Measurements from ENCODE around the gene GOLGA6L25. TPM values are rescaled to one million over a fixed set of nuclear protein-coding genes. Genes with fewer than 3 reads are reported as not detected.
"Not testable (repeated sequence)": the region's sequence is repeated elsewhere in the genome, so short reads cannot be mapped to it uniquely, and the experiment has no call there.

Gene GOLGA6L25
- total RNA-seq = not detected
- not detected for polyA plus RNA-seq
- long read RNA-seq, donor 1 = 0 reads
- long read RNA-seq, donor 2 = 0 reads
- long read RNA-seq, donor 3 = 0 reads
- long read RNA-seq, donor 4 = 0 reads
- long read RNA-seq, donor 5 = 0 reads
- long read RNA-seq, donor 6 = 0 reads
- long read RNA-seq, donor 7 = 0 reads
- long read RNA-seq, donor 8 = 0 reads
- long read RNA-seq, donor 9 = 0 reads
- long read RNA-seq, donor 10 = 0 reads

DNA sequence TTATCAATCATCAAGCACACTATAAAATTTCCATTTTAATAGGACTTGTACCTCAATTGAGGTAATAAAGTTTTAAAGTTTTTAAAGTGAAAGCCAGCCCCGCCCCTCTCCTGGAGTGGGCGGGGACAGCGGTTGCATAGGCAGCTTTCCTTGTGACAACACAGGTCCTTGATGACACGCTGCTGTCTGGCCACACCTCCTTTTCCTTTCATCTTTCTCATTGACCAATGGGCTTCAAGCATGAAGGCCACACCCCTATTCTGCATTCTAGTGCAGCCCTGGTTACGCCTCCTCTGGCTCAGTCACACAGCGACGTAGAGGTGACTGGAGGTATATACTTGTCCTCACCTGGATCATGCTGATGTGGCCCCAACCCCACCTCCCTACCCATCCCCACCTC lies at the start of gene GOLGA6L25:
GOLGA6L25 (plus strand) TSS at position 301 of the 400 bp plus-strand sequence; CDS start at position 362, 61 bp downstream.
- H3K4me1 ChIP-seq (replicated peaks in 1 of 2); H3K36me3 ChIP-seq (replicated peaks in 1 of 2); H3K27ac ChIP-seq; DNase-seq; H3K4me3 ChIP-seq; intact Hi-C loops (cut with DNase I); H3K27me3 ChIP-seq; H3K9me3 ChIP-seq (replicated peaks in 1 of 3): not testable (repeated sequence)
- no CpG with 5 or more reads among the region's 7 CpGs for WGBS, 4 donors

DNA sequence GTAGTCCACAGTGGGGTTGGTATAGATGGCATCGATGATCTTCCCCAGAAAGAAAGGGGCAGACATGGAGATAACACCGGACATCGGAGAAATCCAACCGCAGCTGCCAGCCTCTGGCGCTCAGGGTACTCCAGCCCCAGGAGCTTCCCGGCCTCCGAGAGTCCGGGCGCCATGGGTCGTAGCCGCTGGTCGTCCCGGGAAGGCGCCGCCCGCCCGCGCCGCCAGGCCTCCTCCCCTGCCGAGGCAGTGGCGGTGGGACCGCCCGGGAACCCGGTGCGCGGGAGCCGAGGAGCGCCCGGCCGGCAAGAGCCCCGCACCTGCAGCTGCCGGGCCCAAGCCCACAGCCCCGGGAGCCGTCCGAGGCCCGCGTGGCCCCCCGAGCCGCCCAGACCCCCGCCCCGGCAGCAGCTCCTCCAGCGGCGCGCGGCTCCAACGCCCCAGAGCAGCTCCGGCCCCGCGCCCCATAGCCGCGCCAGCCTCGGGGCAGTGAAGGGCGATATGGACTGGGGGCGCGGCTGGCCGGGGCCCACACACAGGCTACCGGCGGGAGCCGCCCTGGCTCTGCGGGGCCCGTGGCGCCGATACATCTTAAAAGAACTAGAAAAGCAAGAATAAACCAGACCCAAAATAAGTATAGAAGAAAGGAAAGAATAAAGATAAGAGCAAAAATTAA lies 45.0 kb upstream of the GOLGA6L25 start:
- H3K36me3 ChIP-seq (replicated peaks in 1 of 2); H3K4me1 ChIP-seq (replicated peaks in 1 of 2); H3K4me3 ChIP-seq; intact Hi-C loops (cut with DNase I); H3K27ac ChIP-seq; DNase-seq; H3K9me3 ChIP-seq (replicated peaks in 1 of 3); H3K27me3 ChIP-seq: not testable (repeated sequence)
- 0 to 2% methylated on average over 6 to 14 of the region's 63 CpGs; no CpG with 5 or more reads in 2 of the 4 donors for WGBS, 4 donors

- H3K27me3 ChIP-seq = not testable (repeated sequence)
Observed at GRCh38 chr15:28514128-28514527, 39.2 kb upstream of the GOLGA6L25 start.

DNA sequence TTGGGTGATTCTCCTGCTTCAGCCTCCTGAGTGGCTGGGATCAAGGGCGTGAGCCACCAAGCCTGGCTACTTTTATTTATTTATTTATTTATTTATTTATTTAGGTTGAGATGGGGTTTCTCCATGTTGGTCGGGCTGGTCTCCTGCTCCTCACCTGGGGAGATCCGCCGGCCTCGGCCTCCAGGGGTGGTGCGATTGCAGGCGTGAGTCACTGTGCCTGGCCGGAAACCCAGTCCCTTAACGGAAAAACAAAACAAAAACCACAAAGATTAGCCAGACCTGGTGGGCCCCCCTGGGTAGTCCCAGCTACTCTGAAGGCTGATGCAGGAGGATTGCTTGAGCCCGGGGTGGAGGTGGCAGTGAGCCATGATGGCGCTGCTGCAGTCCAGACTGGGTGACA lies 38.2 kb upstream of the GOLGA6L25 start:
- intact Hi-C loops (cut with DNase I); H3K9me3 ChIP-seq (replicated peaks in 1 of 3); H3K4me1 ChIP-seq (replicated peaks in 1 of 2); H3K36me3 ChIP-seq (replicated peaks in 1 of 2); H3K27me3 ChIP-seq; DNase-seq; H3K4me3 ChIP-seq; H3K27ac ChIP-seq: not testable (repeated sequence)
- 78 to 91% methylated on average over 1 to 2 of the region's 11 CpGs; no CpG with 5 or more reads in 2 of the 4 donors for WGBS, 4 donors

More at GRCh38 chr15:28514128-28514527, 39.2 kb upstream of the GOLGA6L25 start:
- H3K9me3 ChIP-seq (replicated peaks in 1 of 3); H3K27ac ChIP-seq; H3K36me3 ChIP-seq (replicated peaks in 1 of 2); DNase-seq; H3K4me3 ChIP-seq; intact Hi-C loops (cut with DNase I); H3K4me1 ChIP-seq (replicated peaks in 1 of 2): not testable (repeated sequence)
- WGBS, 4 donors = 80 to 100% (median 89%) methylated on average over 1 to 7 of the region's 22 CpGs

DNA sequence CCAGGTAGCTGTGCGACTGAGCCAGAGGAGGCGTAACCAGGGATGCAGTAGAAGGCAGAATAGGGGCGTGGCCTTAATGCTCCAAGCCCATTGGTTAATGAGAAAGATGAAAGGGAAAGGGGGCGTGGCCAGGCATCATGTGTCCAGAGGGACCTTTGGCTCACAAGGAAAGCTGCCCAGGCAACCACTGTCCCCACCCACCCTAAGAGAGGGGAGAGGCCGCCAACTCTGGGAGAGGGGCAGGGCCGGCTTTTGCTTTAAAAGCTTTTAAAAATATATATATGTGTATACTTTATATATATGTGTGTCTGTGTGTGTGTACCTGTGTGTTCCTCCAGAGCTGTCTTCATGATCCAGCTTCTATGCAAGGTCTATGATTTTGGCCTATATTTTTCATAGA lies 20.4 kb upstream of the GOLGA6L25 start, which contains the start of gene GOLGA8G:
GOLGA8G (minus strand) TSS at position 18 of the 400 bp plus-strand sequence. CDS start 62 bp downstream, outside the sequence.
- 70 to 100% (median 82%) methylated on average over 1 to 4 of the region's 6 CpGs for WGBS, 4 donors
- peak in 1 of 7 donors; percentile 10 for DNase-seq

DNA sequence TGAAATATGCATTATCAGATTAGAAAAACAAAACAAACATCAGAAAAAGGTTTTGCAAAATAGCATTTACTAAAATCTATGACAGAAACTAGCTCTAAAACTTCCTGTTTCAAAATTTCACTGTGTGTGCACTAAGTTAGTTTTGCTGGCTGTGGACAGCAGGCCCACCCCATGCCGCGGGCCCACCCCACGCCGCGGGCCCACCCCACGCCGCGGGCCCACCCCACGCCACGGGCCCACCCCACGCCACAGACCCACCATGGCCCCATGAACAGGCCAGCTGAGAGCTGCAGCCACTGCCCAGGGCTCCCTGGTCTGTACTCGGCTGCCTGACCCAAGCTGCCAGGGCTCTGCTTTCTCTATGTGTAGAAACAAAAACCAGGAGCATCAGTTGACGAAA lies 20.0 kb downstream of the GOLGA6L25 start:
- H3K27ac ChIP-seq; intact Hi-C loops (cut with DNase I); H3K36me3 ChIP-seq (replicated peaks in 1 of 2); H3K4me1 ChIP-seq (replicated peaks in 1 of 2); H3K27me3 ChIP-seq; H3K9me3 ChIP-seq (replicated peaks in 1 of 3); DNase-seq; H3K4me3 ChIP-seq: not testable (repeated sequence)
- WGBS, 4 donors = 88 to 90% (median 88%) methylated on average over 4 to 11 of the region's 13 CpGs; no CpG with 5 or more reads in 1 of the 4 donors

More for the DNA sequence above, 20.4 kb upstream of the GOLGA6L25 start, which contains the start of gene GOLGA8G:
- H3K27ac ChIP-seq; intact Hi-C loops (cut with DNase I); H3K4me1 ChIP-seq (replicated peaks in 1 of 2); H3K9me3 ChIP-seq (replicated peaks in 1 of 3); H3K36me3 ChIP-seq (replicated peaks in 1 of 2); H3K4me3 ChIP-seq; H3K27me3 ChIP-seq: not testable (repeated sequence)

- H3K27me3 ChIP-seq; DNase-seq; H3K9me3 ChIP-seq (replicated peaks in 1 of 3); H3K4me1 ChIP-seq (replicated peaks in 1 of 2); intact Hi-C loops (cut with DNase I); H3K27ac ChIP-seq; H3K36me3 ChIP-seq (replicated peaks in 1 of 2): not testable (repeated sequence)
- WGBS, 4 donors = 0% methylated on average over 1 of the region's 72 CpGs; no CpG with 5 or more reads in 2 of the 4 donors
- peak overlapping the region in 1 of 4 donors; percentile 43 for H3K4me3 ChIP-seq
Observed at GRCh38 chr15:28588977-28589606, 35.7 kb downstream of the GOLGA6L25 start.

GRCh38 chr15:28589769-28590168 lies 36.4 kb downstream of the GOLGA6L25 start:
- H3K27me3 ChIP-seq; DNase-seq; H3K9me3 ChIP-seq (replicated peaks in 1 of 3); H3K4me1 ChIP-seq (replicated peaks in 1 of 2); H3K36me3 ChIP-seq (replicated peaks in 1 of 2); intact Hi-C loops (cut with DNase I): not testable (repeated sequence)
- H3K4me3 ChIP-seq = peak overlapping the region in 1 of 4 donors; percentile 52
- 0 to 2% (median 0%) methylated on average over 7 to 9 of the region's 9 CpGs for WGBS, 4 donors
- H3K27ac ChIP-seq = peak overlapping the region in 1 of 5 donors; percentile 65

DNA sequence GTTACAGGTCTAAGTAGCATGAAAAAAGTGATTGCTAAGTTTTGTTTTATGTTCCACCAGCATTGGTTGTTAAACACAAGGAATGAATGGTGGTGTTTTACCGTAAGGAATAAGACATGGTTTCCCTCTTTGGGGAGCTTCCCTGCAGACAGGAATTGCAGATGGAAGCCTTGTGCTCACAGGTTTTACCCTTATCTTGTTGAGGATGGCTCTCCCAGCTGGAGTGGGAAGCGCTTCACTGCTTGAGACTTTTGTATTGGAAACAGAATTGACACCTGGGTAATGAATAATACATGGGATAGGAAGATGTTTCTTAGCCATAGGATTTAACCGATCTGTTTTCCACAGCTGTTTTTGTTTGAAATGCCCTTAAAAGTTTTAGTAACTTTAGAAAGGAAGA lies 39.0 kb downstream of the GOLGA6L25 start:
- intact Hi-C loops (cut with DNase I); H3K9me3 ChIP-seq (replicated peaks in 1 of 3); H3K4me1 ChIP-seq (replicated peaks in 1 of 2); H3K36me3 ChIP-seq (replicated peaks in 1 of 2); H3K27ac ChIP-seq; DNase-seq; H3K27me3 ChIP-seq; H3K4me3 ChIP-seq: not testable (repeated sequence)
- no CpG with 5 or more reads among the region's 3 CpGs for WGBS, 4 donors

GRCh38 chr15:28593424-28594129 lies 40.2 kb downstream of the GOLGA6L25 start:
- intact Hi-C loops (cut with DNase I); H3K27me3 ChIP-seq; H3K27ac ChIP-seq; H3K9me3 ChIP-seq (replicated peaks in 1 of 3); DNase-seq; H3K4me3 ChIP-seq; H3K36me3 ChIP-seq (replicated peaks in 1 of 2); H3K4me1 ChIP-seq (replicated peaks in 1 of 2): not testable (repeated sequence)
- WGBS, 4 donors = 90 to 100% (median 100%) methylated on average over 1 to 2 of the region's 5 CpGs
